NCI-H526 (cell line): ENCODE measurements around the gene CLDN10.
A peak's percentile ranks its signal among the peaks of the same experiment; 100 is the strongest.
"Not testable (repeated sequence)": the region's sequence is repeated elsewhere in the genome, so short reads cannot be mapped to it uniquely, and the experiment has no call there.

Experiments used
- DNase-seq, 2 experiments: peaks; one replicate each; lab custom pipeline; 2025; lab: John Stamatoyannopoulos, UW

The CLDN10 gene

GRCh38 chr13:95552539-95553441 lies at the start of gene CLDN10:
Gene CLDN10 (plus strand): TSS chr13:95552720. CDS start chr13:95552754, 34 bp downstream.
- peak; percentile 14 to 81 for DNase-seq

- no peak for DNase-seq
These were observed 48.9 kb upstream of the CLDN10 start for GRCh38 chr13:95503662-95504061.

GRCh38 chr13:95505265-95505664 lies 47.3 kb upstream of the CLDN10 start:
- DNase-seq, result no peak

- DNase-seq, result no peak
These were observed 46.5 kb upstream of the CLDN10 start for GRCh38 chr13:95505986-95506385.

GRCh38 chr13:95507991-95508390 lies 44.5 kb upstream of the CLDN10 start:
- no peak for DNase-seq

GRCh38 chr13:95508996-95509395 lies 43.5 kb upstream of the CLDN10 start:
- DNase-seq, result no peak

- no peak for DNase-seq
These were observed 42.8 kb upstream of the CLDN10 start for GRCh38 chr13:95509521-95510310.

- DNase-seq, result no peak
These were observed 41.6 kb upstream of the CLDN10 start for GRCh38 chr13:95510950-95511349.

GRCh38 chr13:95512424-95512823 lies 40.1 kb upstream of the CLDN10 start:
- no peak for DNase-seq

- DNase-seq, result no peak
These were observed 39.6 kb upstream of the CLDN10 start for GRCh38 chr13:95512957-95513356.

GRCh38 chr13:95515606-95516005 lies 36.9 kb upstream of the CLDN10 start:
- not testable (repeated sequence) for DNase-seq

- no peak for DNase-seq
These were observed 36.5 kb upstream of the CLDN10 start for GRCh38 chr13:95516021-95516420.

- no peak for DNase-seq
These were observed 36.0 kb upstream of the CLDN10 start for GRCh38 chr13:95516492-95516891.

GRCh38 chr13:95523598-95523997 lies 28.9 kb upstream of the CLDN10 start:
- no peak for DNase-seq

- no peak for DNase-seq
These were observed 28.1 kb upstream of the CLDN10 start for GRCh38 chr13:95524264-95524901.

- no peak for DNase-seq
These were observed 24.6 kb upstream of the CLDN10 start for GRCh38 chr13:95527955-95528354.

GRCh38 chr13:95530178-95530577 lies 22.3 kb upstream of the CLDN10 start:
- peak; percentile 90 to 92 for DNase-seq

- peak in 1 of 2 experiments; percentile 20 for DNase-seq
These were observed 18.9 kb upstream of the CLDN10 start for GRCh38 chr13:95533545-95534160.

- no peak for DNase-seq
These were observed 17.3 kb upstream of the CLDN10 start for GRCh38 chr13:95535243-95535642.

- peak; percentile 75 to 86 for DNase-seq
These were observed 15.8 kb upstream of the CLDN10 start for GRCh38 chr13:95536632-95537241.

GRCh38 chr13:95540888-95541287 lies 11.6 kb upstream of the CLDN10 start:
- DNase-seq, result no peak

- no peak for DNase-seq
These were observed 11.2 kb upstream of the CLDN10 start for GRCh38 chr13:95541308-95541707.
